HuH-7.5 (cell line): ENCODE data around the gene TMEM145.

Experiments
- DNase-seq: peaks from one replicate; pipeline ENCODE4 v3.0.0; 2011; ENCODE audit warnings: low spot score

The TMEM145 gene

DNA sequence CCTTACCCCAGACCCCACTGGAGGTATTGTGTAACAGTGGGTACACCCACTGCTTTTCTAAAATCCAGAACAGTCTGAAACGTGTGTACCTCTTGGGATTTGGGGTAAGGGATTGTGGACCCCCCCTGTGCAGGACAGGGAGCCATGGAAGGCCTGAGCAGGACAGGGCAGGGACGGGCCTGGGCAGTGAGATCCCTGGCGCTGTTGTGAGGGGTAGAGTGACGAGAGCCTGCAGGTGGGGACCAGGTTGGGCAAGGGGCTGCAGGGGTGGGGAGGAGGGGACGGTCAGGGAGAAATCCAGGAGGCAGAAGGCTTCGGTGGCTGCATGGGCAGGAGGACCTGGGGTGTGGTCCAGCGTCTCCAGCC is 48.4 kb downstream of the TMEM145 start:
- DNase-seq, result no peak

DNA sequence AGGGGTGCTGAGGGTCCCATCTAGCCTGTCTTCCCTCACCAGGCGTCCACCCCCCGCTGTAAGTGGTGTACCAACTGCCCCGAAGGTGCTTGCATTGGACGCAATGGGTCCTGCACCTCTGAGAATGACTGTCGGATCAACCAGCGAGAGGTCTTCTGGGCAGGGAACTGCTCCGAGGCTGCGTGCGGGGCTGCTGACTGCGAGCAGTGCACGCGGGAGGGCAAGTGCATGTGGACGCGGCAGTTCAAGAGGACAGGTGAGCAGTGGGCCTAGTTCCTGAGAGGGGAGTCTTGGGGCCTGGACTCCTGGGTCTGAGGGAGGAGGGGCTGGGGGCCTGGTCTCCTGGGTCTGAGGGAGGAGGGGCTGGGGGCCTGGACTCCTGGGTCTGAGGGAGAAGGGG is 49.2 kb downstream of the TMEM145 start:
- DNase-seq, result no peak

DNA sequence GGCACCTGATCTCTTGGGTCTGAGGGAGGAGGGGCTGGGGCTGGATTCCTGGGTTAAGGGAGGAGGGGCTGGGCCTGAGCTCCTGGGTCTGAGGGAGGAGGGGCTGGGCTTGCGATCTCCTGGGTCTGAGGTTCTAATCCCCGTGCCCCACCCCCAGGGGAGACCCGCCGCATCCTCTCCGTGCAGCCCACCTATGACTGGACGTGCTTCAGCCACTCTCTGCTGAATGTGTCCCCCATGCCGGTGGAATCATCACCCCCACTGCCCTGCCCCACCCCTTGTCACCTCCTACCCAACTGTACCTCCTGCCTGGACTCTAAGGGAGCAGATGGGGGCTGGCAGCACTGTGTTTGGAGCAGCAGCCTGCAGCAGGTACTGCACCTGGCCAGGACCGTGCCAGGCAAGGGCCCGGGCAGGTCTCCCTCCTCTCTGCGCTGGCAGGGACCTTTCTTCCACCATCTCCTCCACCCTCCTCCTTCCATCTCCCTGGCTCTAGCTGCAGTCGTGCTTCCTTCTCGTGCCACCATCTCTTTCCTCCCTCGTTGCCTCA is 49.9 kb downstream of the TMEM145 start:
- no peak for DNase-seq

DNA sequence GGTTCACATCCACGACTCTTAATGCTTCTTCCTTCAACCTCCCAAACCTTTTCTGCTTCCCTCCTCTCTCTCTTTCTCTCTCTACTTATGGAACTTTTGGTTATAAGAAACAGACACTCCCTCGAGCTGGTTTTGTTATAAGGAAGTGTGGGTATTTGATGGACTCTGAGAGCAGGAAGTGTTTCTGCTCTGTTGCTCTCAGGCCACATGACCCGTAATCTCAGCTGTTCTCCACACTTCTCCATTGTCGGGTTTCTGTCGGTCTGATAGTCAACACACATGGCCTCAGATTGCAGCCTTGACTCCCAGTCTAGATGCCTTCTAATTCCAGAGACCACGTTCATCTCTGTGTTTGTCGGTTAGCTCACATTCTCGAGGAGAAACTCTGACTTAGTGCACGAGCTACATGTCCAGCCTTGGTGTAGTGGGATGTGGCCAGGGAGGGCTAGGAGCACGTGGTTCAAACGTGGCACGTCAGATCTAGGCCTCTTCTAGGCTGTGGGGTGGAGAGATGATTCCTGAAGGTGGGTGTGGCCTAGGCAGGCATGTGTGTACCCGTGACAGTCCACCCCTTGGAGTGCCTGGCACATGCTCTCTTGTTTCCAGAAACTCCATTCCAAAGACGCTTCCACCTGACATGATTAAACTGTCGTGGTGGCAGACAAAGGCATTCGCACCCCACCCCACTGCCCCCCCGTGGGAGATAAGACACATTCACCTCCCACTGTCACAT is 50.7 kb downstream of the TMEM145 start:
- no peak for DNase-seq

DNA sequence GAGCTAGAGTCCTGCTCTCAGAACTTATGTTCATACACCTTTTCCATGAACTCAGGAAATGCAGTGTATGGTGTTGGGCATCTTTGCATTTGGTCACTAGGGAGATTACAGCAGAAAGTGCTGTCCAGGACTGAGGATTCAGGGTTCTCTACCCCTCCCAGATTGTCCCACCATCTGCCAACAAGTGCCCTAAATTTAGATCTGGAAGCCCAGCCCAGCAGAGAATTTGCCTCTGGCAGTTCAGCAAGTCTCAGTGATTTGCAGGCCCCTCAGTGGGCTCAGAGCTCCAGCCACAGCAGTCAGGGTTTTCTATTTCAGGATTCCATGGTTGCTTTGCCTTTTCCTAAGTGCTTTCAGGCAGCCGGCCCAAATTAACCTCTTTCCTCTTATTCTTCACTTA is 53.6 kb downstream of the TMEM145 start:
- DNase-seq, result no peak

DNA sequence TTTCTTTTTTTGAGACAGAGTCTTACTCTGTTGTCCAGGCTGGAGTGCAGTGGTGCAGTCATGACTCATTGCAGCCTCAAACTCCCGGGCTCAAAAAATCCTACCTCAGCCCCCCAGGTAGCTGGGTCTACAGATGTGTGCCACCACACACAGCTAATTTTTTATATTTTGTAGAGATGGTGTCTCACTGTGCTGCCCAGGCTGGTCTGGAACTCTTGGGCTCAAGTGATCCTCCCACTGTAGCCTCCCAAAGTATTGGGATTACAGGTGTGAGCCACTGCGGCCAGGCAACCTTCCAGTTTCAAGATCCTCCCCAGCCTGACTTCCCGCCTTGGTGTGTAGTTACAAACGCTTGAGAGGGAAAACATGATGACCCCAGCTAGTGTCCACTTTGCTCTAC is 54.8 kb downstream of the TMEM145 start:
- DNase-seq, result no peak

DNA sequence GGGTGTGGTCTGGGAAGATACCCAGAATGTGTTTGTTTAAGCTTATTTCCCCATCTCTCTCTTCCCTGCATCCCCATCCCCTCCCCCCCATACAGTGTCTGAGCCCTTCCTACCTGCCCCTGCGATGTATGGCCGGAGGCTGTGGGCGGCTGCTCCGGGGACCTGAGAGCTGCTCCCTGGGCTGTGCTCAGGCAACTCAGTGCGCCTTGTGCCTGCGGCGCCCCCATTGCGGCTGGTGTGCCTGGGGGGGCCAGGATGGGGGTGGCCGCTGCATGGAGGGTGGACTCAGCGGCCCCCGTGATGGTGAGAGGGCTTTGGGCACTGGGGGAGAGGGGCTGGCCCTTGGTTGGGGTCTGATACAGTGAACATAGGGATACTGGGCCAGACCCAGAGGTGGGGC is 55.3 kb downstream of the TMEM145 start:
- no peak for DNase-seq

DNA sequence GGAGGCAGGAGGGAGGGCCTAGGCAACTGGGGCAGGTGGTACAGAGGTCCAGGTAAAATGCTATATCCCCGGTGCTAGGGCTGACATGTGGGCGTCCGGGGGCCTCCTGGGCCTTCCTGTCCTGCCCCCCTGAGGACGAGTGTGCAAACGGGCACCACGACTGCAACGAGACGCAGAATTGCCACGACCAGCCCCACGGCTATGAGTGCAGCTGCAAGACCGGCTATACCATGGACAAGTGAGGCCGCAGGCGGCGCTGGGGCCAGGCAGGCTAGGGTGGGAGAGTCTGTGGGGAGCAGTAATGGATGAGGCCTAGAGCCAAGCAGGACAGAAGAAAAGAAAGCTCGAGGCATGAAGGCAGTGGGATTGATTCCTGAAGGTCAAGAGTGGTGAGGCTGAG is 55.7 kb downstream of the TMEM145 start:
- no peak for DNase-seq

DNA sequence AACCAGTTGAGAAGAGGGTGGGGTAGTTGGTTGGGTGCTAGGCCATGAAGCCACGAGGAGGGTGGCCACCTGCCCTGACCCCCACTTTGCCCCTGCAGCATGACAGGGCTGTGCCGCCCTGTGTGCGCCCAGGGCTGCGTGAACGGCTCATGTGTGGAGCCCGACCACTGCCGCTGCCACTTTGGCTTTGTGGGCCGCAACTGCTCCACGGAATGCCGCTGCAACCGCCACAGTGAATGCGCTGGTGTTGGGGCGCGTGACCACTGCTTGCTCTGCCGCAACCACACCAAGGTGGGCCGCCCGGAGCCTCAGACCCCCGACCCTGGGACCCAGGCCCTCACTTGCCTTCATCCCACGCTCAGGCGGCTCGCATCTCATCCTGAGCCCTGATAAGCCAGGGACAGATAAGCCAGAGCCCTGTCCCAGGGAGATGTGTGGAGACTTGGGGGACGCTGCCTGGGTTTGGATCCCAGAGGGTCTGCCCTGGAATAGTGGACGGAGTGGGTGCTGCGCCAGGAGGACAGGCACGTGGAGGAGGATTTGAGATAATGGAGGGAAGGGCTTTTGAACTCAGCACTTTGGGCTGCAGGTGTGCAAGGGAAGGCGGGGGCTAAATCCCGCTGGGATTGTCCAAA is 56.4 kb downstream of the TMEM145 start:
- DNase-seq, result no peak

DNA sequence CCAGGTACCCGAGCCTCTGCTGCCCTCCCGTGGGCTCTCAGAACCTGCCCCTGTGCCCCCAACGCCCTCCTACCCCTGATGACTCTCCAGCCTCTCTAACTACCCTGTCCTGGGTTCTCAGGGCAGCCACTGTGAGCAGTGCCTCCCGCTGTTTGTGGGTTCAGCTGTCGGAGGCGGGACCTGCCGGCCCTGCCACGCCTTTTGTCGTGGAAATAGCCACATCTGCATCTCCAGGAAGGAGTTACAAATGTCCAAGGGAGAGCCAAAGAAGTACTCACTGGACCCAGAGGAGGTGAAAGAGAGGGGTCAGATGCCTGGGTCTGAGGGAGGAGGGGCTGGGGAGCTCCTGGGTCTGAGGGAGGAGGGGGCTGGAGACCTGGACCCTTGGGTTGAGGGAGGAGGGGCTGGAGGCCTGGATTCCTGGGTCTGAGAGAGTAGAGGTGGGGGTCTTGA is 57.0 kb downstream of the TMEM145 start:
- DNase-seq, result no peak

DNA sequence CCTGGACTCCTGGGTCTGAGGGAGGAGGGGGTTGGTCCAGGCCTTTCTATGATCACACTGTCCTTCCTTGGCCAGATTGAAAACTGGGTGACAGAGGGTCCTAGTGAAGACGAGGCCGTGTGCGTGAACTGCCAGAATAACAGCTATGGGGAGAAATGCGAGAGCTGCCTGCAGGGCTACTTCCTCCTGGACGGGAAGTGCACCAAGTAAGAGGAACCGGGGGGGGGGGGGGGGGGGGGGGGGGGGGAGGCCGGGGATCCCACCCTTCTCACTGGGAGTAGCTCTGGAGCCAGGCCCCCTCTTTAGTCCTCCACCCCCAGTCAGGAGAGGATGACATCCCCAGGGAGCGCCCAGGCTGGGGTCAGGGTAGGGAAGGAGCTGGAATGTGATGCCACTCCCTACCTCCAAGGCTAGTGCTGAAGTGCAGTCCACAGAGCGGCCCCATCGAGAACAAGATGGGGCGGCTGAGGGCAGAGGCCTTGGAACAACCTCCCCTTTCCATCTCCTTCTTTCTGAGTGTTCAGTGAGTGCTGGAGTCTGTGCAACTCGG is 57.6 kb downstream of the TMEM145 start:
- DNase-seq, result no peak
